ENCODE results near the gene GJC3.
A peak's percentile ranks its signal among the peaks of the same experiment; 100 is the strongest.
"Not testable (repeated sequence)": the region's sequence is repeated elsewhere in the genome, so short reads cannot be mapped to it uniquely, and the experiment has no call there.

Gene GJC3

GRCh38 chr7:99929730-99930053, 272 bp upstream of the GJC3 start:
- no peak for DNase-seq (ENCODE audit: low read depth)

DNA sequence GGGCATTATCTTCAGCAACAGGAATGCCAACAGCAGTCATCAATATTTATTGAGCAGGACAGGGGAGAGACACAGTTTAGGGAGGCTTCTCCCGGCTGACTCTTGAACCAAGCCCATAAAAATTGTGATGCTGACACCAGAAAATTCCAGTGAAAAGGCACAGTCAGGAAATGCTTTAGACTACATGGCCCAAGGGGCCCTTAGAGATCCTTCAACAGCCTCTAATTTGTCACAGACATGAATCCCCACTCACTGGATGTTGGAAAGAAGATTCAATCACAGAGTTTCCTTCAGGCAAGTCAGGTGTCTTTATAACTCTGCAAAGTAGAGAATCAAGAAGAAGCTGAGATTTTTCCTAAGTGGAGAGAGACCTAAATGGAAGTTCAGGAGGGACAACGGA, 1.2 kb downstream of the GJC3 start:
- DNase-seq (ENCODE audit: low read depth): no peak

DNA sequence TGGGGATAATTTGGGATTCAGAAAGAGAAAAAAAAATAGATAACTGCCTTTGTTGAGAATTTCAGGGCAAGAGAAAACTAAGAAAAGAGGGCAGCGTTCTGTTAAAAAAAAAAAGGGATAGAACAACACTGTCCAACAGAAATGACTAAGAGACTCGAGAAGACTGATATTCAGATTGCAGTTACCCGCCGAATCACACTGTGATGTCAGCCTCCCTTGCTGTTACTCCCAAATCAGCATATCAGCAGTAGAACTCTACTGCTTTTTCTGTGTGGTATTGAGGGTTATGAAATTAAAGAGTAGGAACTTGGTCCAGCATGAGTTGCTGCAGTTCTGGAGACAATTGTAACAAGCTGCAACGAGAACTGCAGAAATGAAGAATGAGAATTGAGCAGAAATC, 1.9 kb downstream of the GJC3 start:
- no peak for DNase-seq (ENCODE audit: low read depth)

GRCh38 chr7:99926321-99926720, 3.1 kb downstream of the GJC3 start:
- DNase-seq (ENCODE audit: low read depth): no peak

- DNase-seq (ENCODE audit: low read depth): no peak
Observed at GRCh38 chr7:99923200-99923599, 6.2 kb downstream of the GJC3 start.

- DNase-seq (ENCODE audit: low read depth): no peak
Observed at GRCh38 chr7:99920149-99920548, 9.3 kb downstream of the GJC3 start.

DNA sequence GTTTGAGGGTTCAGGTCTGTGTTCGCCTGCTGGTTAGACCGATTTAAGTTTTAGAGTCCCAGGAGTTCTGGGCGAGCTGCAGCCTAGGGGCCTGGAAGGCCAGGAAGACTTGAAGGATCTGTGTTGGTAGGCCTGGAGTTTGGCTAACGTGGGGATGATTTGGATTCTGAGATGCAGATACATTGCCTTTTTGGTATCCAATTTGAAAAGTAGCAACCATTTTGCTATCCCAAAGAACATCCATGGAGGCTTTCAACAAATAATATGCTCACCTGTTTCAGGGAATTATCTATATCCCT, 9.7 kb downstream of the GJC3 start:
- DNase-seq (ENCODE audit: low read depth): no peak

- peak; percentile 78 for DNase-seq (ENCODE audit: low read depth)
Observed at GRCh38 chr7:99918959-99919813, 10.2 kb downstream of the GJC3 start, which contains the start of gene TRIM4. Gene TRIM4 (minus strand): TSS chr7:99919530. CDS start chr7:99919401, 129 bp downstream.

DNA sequence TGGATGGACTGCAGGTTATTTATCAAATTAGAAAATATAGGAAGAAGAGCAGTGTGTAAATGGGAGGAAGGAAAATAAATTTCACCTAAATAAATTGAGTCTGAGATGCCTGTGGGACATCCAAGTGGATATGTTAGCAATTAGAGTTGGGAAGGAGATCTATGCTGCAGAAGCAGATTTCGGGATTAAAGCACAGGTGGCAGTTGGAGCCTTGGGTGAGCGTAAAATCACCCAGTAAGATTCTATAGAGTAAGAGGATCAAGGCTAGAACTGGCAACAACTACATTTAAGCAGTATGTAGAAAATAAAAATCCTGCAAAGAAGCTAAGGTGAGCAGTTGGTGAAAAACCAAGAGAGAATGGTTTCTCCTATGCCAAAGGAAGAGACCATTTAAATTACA, 18.4 kb downstream of the GJC3 start:
- DNase-seq (ENCODE audit: low read depth): no peak

GRCh38 chr7:99901581-99901980, 27.8 kb downstream of the GJC3 start:
- DNase-seq (ENCODE audit: low read depth): no peak

- DNase-seq (ENCODE audit: low read depth): no peak
Observed at GRCh38 chr7:99899830-99900519, 29.4 kb downstream of the GJC3 start.

GRCh38 chr7:99898836-99899235, 30.6 kb downstream of the GJC3 start:
- DNase-seq (ENCODE audit: low read depth): no peak

DNA sequence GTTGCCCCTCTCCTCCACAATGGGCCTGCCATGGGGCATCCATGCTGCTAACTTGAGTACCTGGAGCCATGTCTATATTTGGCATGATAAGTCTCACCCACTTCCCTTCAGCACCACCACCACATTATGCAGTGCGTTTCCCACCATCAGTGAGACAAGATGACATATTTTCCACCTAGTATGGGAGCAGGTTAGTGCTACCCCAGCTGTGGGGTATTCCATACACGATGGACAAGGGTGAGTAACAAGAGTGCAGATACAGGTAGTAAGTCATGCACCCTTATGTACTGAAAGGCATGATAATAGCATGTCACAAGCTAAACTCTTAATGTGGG, 31.4 kb downstream of the GJC3 start:
- DNase-seq (ENCODE audit: low read depth): no peak

GRCh38 chr7:99897322-99898022, 31.9 kb downstream of the GJC3 start:
- DNase-seq (ENCODE audit: low read depth): no peak

DNA sequence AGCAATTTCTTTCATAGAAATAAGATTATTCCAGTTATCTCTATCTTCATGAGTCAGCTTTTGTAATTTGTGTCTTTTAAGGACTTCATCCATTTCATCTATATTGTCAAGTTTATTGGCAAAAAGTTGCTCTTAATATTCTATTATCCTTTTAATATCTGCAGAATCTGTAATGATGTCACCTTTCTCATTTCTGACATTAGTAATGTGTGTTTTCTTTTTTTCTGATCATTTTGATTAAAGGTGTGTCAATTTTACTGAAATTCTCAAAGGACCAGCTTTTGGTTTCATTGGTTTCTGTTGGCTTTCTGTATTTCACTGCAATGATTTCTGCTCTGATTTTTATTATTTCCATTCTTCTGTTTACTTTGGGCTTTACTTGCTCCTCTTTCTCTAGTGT, 34.7 kb downstream of the GJC3 start:
- DNase-seq (ENCODE audit: low read depth): no peak

DNA sequence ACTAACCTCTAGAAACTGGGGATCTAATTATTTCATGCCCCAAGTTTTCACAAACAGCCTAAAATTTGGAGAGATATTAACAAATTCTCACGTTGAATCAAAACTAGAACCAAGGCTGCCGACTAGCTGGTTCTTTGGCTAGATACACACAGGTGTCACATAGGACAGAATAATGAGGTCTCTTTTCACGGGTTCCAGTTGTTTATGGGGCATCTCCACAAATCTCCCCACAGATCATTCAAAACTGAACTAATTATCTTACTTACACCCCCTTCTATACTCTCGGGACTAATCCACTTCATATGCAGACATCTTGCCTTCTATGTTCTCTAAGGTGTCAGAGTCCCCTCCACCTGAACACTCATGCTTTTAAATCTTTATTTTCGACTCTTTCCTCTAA, 36.1 kb downstream of the GJC3 start:
- DNase-seq (ENCODE audit: low read depth): no peak

GRCh38 chr7:99890348-99890747, 39.1 kb downstream of the GJC3 start:
- not testable (repeated sequence) for DNase-seq (ENCODE audit: low read depth)

DNA sequence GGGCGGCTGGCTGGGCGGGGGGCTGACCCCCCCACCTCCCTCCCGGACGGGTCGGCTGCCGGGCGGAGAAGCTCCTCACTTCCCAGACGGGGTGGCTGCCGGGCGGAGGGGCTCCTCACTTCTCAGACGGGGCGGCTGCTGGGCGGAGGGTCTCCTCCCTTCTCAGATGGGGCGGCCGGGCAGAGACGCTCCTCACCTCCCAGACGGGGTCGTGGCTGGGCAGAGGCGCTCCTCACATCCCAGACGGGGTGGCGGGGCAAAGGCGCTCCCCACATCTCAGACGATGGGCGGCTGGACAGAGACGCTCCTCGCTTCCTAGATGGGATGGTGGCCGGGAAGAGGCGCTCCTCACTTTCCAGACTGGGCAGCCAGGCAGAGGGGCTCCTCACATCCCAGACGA, 41.1 kb downstream of the GJC3 start:
- DNase-seq (ENCODE audit: low read depth): not testable (repeated sequence)

DNA sequence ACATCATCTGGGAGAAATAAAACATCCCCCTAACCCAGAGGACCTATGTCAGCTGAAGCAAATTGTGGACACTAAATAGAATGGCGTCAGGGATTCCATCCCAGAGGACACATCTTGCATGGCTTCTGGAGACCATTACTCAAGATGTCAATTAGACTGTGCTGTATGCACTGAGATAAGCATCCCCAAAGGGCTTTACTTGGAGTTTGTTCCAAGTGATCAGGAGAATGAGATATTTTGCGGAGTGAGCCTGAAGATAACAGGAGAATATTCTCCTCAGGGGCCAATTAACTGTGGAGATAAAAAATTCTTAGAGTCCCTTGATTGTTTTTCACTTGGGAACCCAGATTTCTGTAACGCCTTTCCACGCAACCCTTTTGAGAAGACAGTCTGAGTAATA, 48.0 kb downstream of the GJC3 start:
- DNase-seq (ENCODE audit: low read depth): no peak

- DNase-seq (ENCODE audit: low read depth): no peak
Observed at GRCh38 chr7:99876933-99877332, 52.5 kb downstream of the GJC3 start, which contains the start of gene OR2AE1. Gene OR2AE1 (minus strand): TSS chr7:99877033. CDS start chr7:99877033, 0 bp downstream.

- no peak for DNase-seq (ENCODE audit: low read depth)
Observed at GRCh38 chr7:99876491-99876890, 52.9 kb downstream of the GJC3 start.
